Gastroesophageal sphincter (tissue), 4 donors: ENCODE results near the gene KRTAP19-8. TPM values are rescaled to one million over a fixed set of nuclear protein-coding genes. Genes with fewer than 3 reads are reported as not detected.

Experiments
- ATAC-seq: fragments of 150-250 bp; one replicate; pipeline ENCODE4 v1.9.1; 2016; ENCODE audit warnings: mild to moderate bottlenecking, moderate library complexity
- H3K27ac ChIP-seq, 4 donors: fragments of 200-600 bp; sonication (generic) in 3 of 4; 1 replicate in 3 of 4; 2 replicates in 1 of 4; pipeline ENCODE4 v1.5.1; 2016 to 2019
- H3K27me3 ChIP-seq: fragments of 200-600 bp; sonication (generic); one replicate; pipeline ENCODE4 v1.5.1; 2019
- H3K36me3 ChIP-seq, 2 donors: fragments of 200-600 bp; sonication (generic); one replicate each; pipeline ENCODE4 v1.5.1; 2019; ENCODE audit warnings: control low read depth in 1 of 2
- H3K4me1 ChIP-seq, 3 donors: fragments of 200-600 bp; sonication (generic); 1 replicate in 2 of 3; 2 replicates in 1 of 3; pipeline ENCODE4 v1.5.1; 2016 to 2019; ENCODE audit warnings: control low read depth in 2 of 3
- H3K4me3 ChIP-seq, 2 donors: fragments of 200-600 bp; sonication (generic); one replicate each; pipeline ENCODE4 v1.5.1; 2019; ENCODE audit warnings: mild to moderate bottlenecking in 1 of 2, moderate library complexity in 1 of 2
- H3K9me3 ChIP-seq, 3 donors: fragments of 200-600 bp; sonication (generic); one replicate each; pipeline ENCODE4 v1.5.1; 2017 to 2019; ENCODE audit warnings: control low read depth in 2 of 3
- EP300 ChIP-seq: sonication (generic); formaldehyde crosslinking; IDR thresholded peaks from one replicate; pipeline ENCODE4 v1.6.1; 2017; ENCODE audit warnings: antibody characterized with exemption, mild to moderate bottlenecking
- POLR2A ChIP-seq, 2 donors: fragments of 450-650 bp; IDR thresholded peaks; one replicate each; pipeline ENCODE4 v1.6.1; 2017; ENCODE audit warnings: antibody characterized with exemption in 2 of 2, mild to moderate bottlenecking in 2 of 2, moderate library complexity in 1 of 2
- POLR2AphosphoS5 ChIP-seq: sonication (generic); formaldehyde crosslinking; IDR thresholded peaks from one replicate; pipeline ENCODE4 v1.6.1; 2017; ENCODE audit warnings: antibody characterized with exemption
- WGBS, 2 donors: methylation state at CpG; one replicate each; pipeline ENCODE4 v1.1.5; 2018; ENCODE audit warnings: low coverage in 1 of 2; 5-methylcytosine and 5-hydroxymethylcytosine counted together
- total RNA-seq, 4 donors: library from RNA; depleted of rRNA; stranded (reverse); fragments of >200 nt; gene quantifications; one replicate each; pipeline ENCODE4 v1.1.0, GENCODE V29; 2016
- TF ChIP-seq, protein P1 (sequence below), 4 experiments: fragments of 200-600 bp in 2 of 4; fragments of 450-650 bp in 2 of 4; sonication (generic) in 1 of 4; IDR thresholded peaks; one replicate each; pipeline ENCODE4 v1.5.1; 2017 to 2019; ENCODE audit warnings: antibody characterized with exemption in 4 of 4, mild to moderate bottlenecking in 2 of 4, moderate library complexity in 2 of 4

The KRTAP19-8 gene, protein sequence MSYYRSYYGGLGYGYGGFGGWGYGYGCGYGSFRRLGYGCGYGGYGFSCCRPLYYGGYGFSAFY
- total RNA-seq = not detected

DNA sequence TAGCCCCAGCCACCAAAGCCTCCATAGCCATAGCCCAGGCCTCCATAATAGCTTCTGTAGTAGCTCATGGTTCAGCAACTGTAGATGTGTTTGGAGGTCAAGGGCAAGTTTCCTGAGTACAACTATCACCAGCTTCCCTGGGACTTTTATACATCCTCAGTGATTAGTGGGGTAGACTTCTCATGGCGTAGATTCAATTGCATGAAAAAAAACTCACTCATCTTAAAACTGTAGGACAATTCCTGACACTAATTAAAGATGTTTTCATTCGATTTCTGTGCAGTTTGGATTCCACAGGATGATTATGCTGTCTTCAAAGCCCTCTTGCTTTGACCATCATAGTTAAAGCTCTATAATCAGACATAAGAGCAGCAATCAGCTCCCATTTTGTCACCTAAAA lies at the start of gene KRTAP19-8:
KRTAP19-8 (minus strand) TSS at position 101 of the 400 bp plus-strand sequence; CDS start at position 68, 33 bp downstream.
- Histone ChIP-seq H3K9me3 (no peaks in the 10 kb centered on the region), H3K4me3 (no peak within 1 kb of the TSS), H3K4me1 (no peaks in the 10 kb centered on the region), H3K27me3 (peaks cover 4% of the 10 kb centered on the region), H3K36me3 (no peaks in the 10 kb centered on the region), H3K27ac (no peak within 1 kb of the TSS)
- no peak for ATAC-seq
- TF ChIP-seq EP300 (no peak), POLR2A (IDR thresholded peaks at IDR 0.05) (no peak), POLR2AphosphoS5 (no peak)
- TF ChIP-seq, protein P1, sequence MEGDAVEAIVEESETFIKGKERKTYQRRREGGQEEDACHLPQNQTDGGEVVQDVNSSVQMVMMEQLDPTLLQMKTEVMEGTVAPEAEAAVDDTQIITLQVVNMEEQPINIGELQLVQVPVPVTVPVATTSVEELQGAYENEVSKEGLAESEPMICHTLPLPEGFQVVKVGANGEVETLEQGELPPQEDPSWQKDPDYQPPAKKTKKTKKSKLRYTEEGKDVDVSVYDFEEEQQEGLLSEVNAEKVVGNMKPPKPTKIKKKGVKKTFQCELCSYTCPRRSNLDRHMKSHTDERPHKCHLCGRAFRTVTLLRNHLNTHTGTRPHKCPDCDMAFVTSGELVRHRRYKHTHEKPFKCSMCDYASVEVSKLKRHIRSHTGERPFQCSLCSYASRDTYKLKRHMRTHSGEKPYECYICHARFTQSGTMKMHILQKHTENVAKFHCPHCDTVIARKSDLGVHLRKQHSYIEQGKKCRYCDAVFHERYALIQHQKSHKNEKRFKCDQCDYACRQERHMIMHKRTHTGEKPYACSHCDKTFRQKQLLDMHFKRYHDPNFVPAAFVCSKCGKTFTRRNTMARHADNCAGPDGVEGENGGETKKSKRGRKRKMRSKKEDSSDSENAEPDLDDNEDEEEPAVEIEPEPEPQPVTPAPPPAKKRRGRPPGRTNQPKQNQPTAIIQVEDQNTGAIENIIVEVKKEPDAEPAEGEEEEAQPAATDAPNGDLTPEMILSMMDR (IDR thresholded peaks at IDR 0.05) = no peak
- 57 to 60% methylated on average over 2 of the region's 2 CpGs for WGBS, 2 donors

DNA sequence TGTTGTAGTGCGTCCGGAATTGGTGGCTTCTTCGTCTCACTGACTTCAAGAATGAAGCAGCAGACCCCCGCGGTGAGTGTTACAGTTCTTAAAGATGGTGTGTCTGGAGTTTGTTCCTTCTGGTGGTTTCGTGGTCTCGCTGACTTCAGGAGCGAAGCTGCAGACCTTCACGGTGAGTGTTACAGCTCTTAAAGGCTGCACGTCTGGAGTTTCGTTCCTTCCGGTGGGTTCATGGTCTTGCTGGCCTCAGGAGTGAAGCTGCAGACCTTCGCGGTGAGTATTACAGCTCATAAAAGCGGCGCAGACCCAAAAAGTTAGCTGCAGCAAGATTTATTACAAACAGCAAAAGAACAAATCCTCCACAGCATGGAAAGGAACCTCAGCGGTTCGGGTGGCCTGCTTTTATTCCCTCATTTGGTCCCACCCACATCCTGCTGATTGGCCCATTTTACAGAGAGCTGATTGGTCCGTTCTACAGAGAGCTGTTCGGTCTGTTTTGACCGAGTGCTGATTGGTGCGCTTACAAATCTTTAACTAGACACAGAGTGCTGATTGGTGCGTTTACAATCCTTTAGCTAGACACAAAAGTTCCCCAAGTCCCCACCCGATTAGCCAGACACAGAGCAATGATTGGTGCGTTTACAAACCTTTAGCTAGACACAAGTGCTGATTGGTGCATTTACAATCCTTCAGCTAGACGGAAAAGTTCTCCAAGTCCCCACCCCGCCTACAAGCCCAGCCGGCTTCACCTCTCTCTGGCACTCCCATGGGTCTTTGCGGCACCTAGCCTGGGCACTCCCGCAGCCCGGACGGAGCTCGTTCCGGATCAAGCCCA lies 49.6 kb upstream of the KRTAP19-8 start:
- Histone ChIP-seq H3K27me3 (peaks cover 13% of the 10 kb centered on the region), H3K4me1 (peaks cover 0 to 4% (median 0%) of the 10 kb centered on the region in 3 donors), H3K4me3 (no peak overlapping the region), H3K9me3 (no peaks in the 10 kb centered on the region), H3K36me3 (no peaks in the 10 kb centered on the region), H3K27ac (no peak overlapping the region)
- TF ChIP-seq, protein P1 (IDR thresholded peaks at IDR 0.05) = no peak
- TF ChIP-seq POLR2A (IDR thresholded peaks at IDR 0.05) (no peak), POLR2AphosphoS5 (no peak), EP300 (no peak)
- no peak for ATAC-seq
- 53 to 67% methylated on average over 16 to 21 of the region's 34 CpGs for WGBS, 2 donors

DNA sequence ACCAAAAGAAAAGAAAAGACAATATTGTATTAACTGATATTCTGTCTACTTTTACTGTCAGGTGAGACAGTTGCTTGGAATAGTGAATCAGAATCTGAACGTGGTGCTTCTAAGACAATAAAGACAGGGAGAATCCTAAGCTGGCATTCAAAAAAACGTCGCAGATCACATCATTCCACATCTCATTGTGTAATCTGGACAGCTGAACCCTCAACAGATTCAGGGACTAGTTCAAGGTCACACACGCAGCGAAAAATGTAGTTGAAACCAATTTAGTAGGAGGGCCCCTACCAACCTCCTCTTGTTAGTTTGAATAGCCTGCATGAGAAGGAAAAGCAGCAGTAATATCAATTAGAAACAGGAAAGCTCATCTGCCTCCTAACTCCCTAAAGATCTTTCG lies 46.4 kb upstream of the KRTAP19-8 start:
- ATAC-seq = no peak
- H3K4me3 ChIP-seq = no peak overlapping the region
- no peak overlapping the region for H3K27ac ChIP-seq
- H3K27me3 ChIP-seq = peaks cover 18% of the 10 kb centered on the region
- peaks cover 0 to 4% (median 0%) of the 10 kb centered on the region in 3 donors for H3K4me1 ChIP-seq
- WGBS, 2 donors = 70 to 74% methylated on average over 6 of the region's 6 CpGs
- no peaks in the 10 kb centered on the region for H3K9me3 ChIP-seq
- TF ChIP-seq, protein P1 (IDR thresholded peaks at IDR 0.05) = no peak
- TF ChIP-seq POLR2A (IDR thresholded peaks at IDR 0.05) = no peak
- no peak for TF ChIP-seq POLR2AphosphoS5
- no peak for TF ChIP-seq EP300
- H3K36me3 ChIP-seq = no peaks in the 10 kb centered on the region

DNA sequence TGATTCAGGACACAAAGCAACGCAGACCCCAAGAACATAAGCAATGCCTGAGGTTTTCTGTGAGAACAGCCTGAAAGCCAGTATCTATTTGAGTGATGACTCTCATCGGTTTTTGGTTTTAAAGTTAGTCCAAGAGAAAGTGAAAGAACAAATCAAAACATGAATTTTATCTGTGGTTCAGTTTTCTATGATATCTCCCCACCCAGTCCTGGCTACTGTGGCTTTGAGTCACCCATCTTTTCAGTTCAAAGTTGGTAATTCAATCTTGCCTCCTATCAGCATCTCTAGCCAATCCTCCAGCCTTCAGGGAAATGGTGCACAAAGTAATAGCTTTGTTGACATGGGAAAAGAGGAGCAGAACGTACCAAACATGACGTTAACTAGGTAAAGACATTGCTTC lies 40.5 kb upstream of the KRTAP19-8 start:
- no peak for ATAC-seq
- TF ChIP-seq POLR2A (IDR thresholded peaks at IDR 0.05) (no peak), EP300 (no peak), POLR2AphosphoS5 (no peak)
- TF ChIP-seq, protein P1 (IDR thresholded peaks at IDR 0.05) = no peak
- H3K36me3 ChIP-seq = no peaks in the 10 kb centered on the region
- peaks cover 12% of the 10 kb centered on the region for H3K27me3 ChIP-seq
- no peak overlapping the region for H3K27ac ChIP-seq
- H3K4me1 ChIP-seq = no peaks in the 10 kb centered on the region
- no peak overlapping the region for H3K4me3 ChIP-seq
- H3K9me3 ChIP-seq = no peaks in the 10 kb centered on the region
- WGBS, 2 donors = 66 to 67% methylated on average over 4 of the region's 4 CpGs

DNA sequence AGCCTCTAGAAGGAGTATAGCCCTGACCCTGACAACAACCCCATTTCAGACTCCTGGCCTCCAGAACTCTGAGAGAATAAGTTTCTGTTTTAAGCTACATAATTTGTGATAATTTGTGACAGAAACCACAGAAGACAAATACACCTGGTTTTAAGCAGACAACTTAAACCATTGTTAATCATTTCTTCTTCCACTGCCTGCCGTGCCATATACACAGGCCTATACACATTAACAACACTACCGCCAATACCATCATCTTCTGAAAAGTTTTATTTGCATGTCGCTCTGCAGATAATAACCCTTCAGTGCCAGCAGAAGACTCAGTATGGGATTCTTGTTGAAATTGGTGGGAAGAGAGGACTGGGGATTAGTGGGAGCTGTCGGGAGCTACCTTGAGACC lies 39.9 kb upstream of the KRTAP19-8 start:
- H3K36me3 ChIP-seq = no peaks in the 10 kb centered on the region
- H3K27me3 ChIP-seq = peaks cover 12% of the 10 kb centered on the region
- H3K4me1 ChIP-seq = no peaks in the 10 kb centered on the region
- no peak overlapping the region for H3K27ac ChIP-seq
- TF ChIP-seq, protein P1 (IDR thresholded peaks at IDR 0.05) = no peak
- no peaks in the 10 kb centered on the region for H3K9me3 ChIP-seq
- ATAC-seq = no peak
- H3K4me3 ChIP-seq = no peak overlapping the region
- 87 to 90% methylated on average over 4 of the region's 4 CpGs for WGBS, 2 donors
